Iris pigment epithelial cell (primary cell): Measurements from ENCODE around the gene APOO.
A peak's percentile ranks its signal among the peaks of the same experiment; 100 is the strongest.
"Not testable (repeated sequence)": the region's sequence is repeated elsewhere in the genome, so short reads cannot be mapped to it uniquely, and the experiment has no call there.

Experiments
- DNase-seq: peaks from one replicate; pipeline ENCODE4 v3.0.0-alpha.2; 2011; ENCODE audit warnings: low read depth

Gene APOO

GRCh38 chrX:23902419-23902818 is 5.3 kb downstream of the APOO start:
- peak; percentile 70 for DNase-seq

- DNase-seq = peak; percentile 84
These were observed 5.9 kb downstream of the APOO start for GRCh38 chrX:23901805-23902204.

GRCh38 chrX:23901060-23901459 is 6.7 kb downstream of the APOO start:
- DNase-seq = peak; percentile 87

- no peak for DNase-seq
These were observed 7.4 kb downstream of the APOO start for GRCh38 chrX:23900220-23900797.

- DNase-seq = peak; percentile 78
These were observed 9.3 kb downstream of the APOO start for GRCh38 chrX:23898412-23898959.

- no peak for DNase-seq
These were observed 10.8 kb downstream of the APOO start for GRCh38 chrX:23896981-23897380.

GRCh38 chrX:23896539-23896938 is 11.2 kb downstream of the APOO start:
- DNase-seq = not testable (repeated sequence)

- not testable (repeated sequence) for DNase-seq
These were observed 12.7 kb downstream of the APOO start for GRCh38 chrX:23894993-23895392.

- no peak for DNase-seq
These were observed 16.8 kb downstream of the APOO start for GRCh38 chrX:23890933-23891332.

GRCh38 chrX:23888887-23889501 is 18.7 kb downstream of the APOO start:
- DNase-seq = peak; percentile 44

- no peak for DNase-seq
These were observed 19.8 kb downstream of the APOO start for GRCh38 chrX:23887918-23888317.

GRCh38 chrX:23887451-23887850 is 20.3 kb downstream of the APOO start:
- DNase-seq = no peak

- DNase-seq = no peak
These were observed 21.9 kb downstream of the APOO start for GRCh38 chrX:23885803-23886202.

- DNase-seq = peak; percentile 72
These were observed 23.2 kb downstream of the APOO start for GRCh38 chrX:23884427-23885024.

GRCh38 chrX:23883737-23884354 is 23.9 kb downstream of the APOO start:
- peak; percentile 80 for DNase-seq

GRCh38 chrX:23879380-23880090 is 28.2 kb downstream of the APOO start:
- no peak for DNase-seq

- DNase-seq = no peak
These were observed 35.7 kb downstream of the APOO start for GRCh38 chrX:23871905-23872546.

GRCh38 chrX:23870041-23870440 is 37.7 kb downstream of the APOO start:
- no peak for DNase-seq

- no peak for DNase-seq
These were observed 42.9 kb downstream of the APOO start for GRCh38 chrX:23864742-23865326.

- DNase-seq = not testable (repeated sequence)
These were observed 45.8 kb downstream of the APOO start for GRCh38 chrX:23861952-23862351.

GRCh38 chrX:23861215-23861896 is 46.4 kb downstream of the APOO start:
- DNase-seq = no peak
